ENCODE data around the gene CWC25. TPM values are rescaled to one million over a fixed set of nuclear protein-coding genes. Genes with fewer than 3 reads are reported as not detected.

Gene CWC25
- total RNA-seq, 1 experiment from 2014 or later, result 17.3 TPM

- TF ChIP-seq ARID4B (CRISPR knock-in tag; IDR thresholded peaks at IDR 0.05; ENCODE audit: borderline replicate concordance) (peak; percentile 82; the same call in 1 of the 2 replicates), AR (CRISPR knock-in tag; IDR thresholded peaks at IDR 0.05) (no peak), ZNF512 (CRISPR knock-in tag; IDR thresholded peaks at IDR 0.05; ENCODE audit: borderline replicate concordance) (no peak), GTF2I (CRISPR knock-in tag; conservative IDR thresholded peaks at IDR 0.05) (no peak), NR1H2 (CRISPR knock-in tag; IDR thresholded peaks at IDR 0.05) (no peak), ESRRA (CRISPR knock-in tag; IDR thresholded peaks at IDR 0.05; ENCODE audit: borderline replicate concordance) (no peak), SP1 (CRISPR knock-in tag; conservative IDR thresholded peaks at IDR 0.05) (peak; percentile 94), ZBTB43 (CRISPR knock-in tag; IDR thresholded peaks at IDR 0.05) (no peak; the same call in 1 of the 2 replicates), USF1 (CRISPR knock-in tag; IDR thresholded peaks at IDR 0.05) (peak; percentile 65; the same call in 1 of the 2 replicates), ZNF138 (CRISPR knock-in tag; conservative IDR thresholded peaks at IDR 0.05) (no peak), ZNF121 (CRISPR knock-in tag; IDR thresholded peaks at IDR 0.05) (no peak), ZBTB21 (CRISPR knock-in tag; IDR thresholded peaks at IDR 0.05; ENCODE audit: borderline replicate concordance) (peak; percentile 84; the same call in 1 of the 2 replicates), OVOL2 (CRISPR knock-in tag; IDR thresholded peaks at IDR 0.05; ENCODE audit: borderline replicate concordance) (no peak)
Observed at GRCh38 chr17:38824899-38825761, at the start of gene CWC25 (continued).

Data from WTC11 (cell line).